ENCODE data around the gene NFASC.

GRCh38 chr1:204959836-204960235 is 89.2 kb downstream of the NFASC start:
- no peak for TF ChIP-seq CTCF (IDR thresholded peaks at IDR 0.05)
- TF ChIP-seq POLR2AphosphoS5 (IDR thresholded peaks at IDR 0.05): no peak
- TF ChIP-seq POLR2A (IDR thresholded peaks at IDR 0.05): no peak
- TF ChIP-seq EP300 (IDR thresholded peaks at IDR 0.05): no peak

Data from suprapubic skin (tissue), 4 donors.